ENCODE data around the gene TMEM154. TPM values are rescaled to one million over a fixed set of nuclear protein-coding genes. Genes with fewer than 3 reads are reported as not detected.

The TMEM154 gene
- polyA plus RNA-seq, 1 donor (not counting 4 experiments of a cell fraction or from before 2014, with no cell fraction given), result 106 TPM

GRCh38 chr4:152605031-152605430 is 74.8 kb downstream of the TMEM154 start:
- Histone ChIP-seq H4K20me1 (ENCODE audit: control insufficient read depth, extremely low read depth, insufficient read depth, low read length) (no peaks in the 10 kb centered on the region), H3K4me3 (ENCODE audit: control insufficient read depth in 2 of 3, extremely low read depth in 1 of 3, insufficient read depth in 2 of 3, low read depth in 1 of 3, low read length in 3 of 3) (no peak overlapping the region), H3K9me1 (ENCODE audit: control insufficient read depth, extremely low read depth, insufficient read depth, low read length) (no peaks in the 10 kb centered on the region), H3K9ac (ENCODE audit: control insufficient read depth, extremely low read depth, insufficient read depth, low read length) (no peak overlapping the region), H3K4me1 (ENCODE audit: control insufficient read depth, extremely low read depth, insufficient read depth, low read length) (peaks cover 8% of the 10 kb centered on the region), H2AFZ (ENCODE audit: control insufficient read depth, low read length) (no peak overlapping the region), H3K9me3 (ENCODE audit: control insufficient read depth, low read depth, low read length) (no peaks in the 10 kb centered on the region), H3K4me2 (ENCODE audit: control insufficient read depth, extremely low read depth, insufficient read depth, low read depth, low read length) (no peak overlapping the region), H3K79me2 (ENCODE audit: control insufficient read depth, insufficient read depth, low read length) (no peaks in the 10 kb centered on the region), H3K27ac (ENCODE audit: control insufficient read depth, insufficient read depth, low read length) (no peak overlapping the region), H3K27me3 (ENCODE audit: control insufficient read depth, extremely low read depth, insufficient read depth, low read length) (no peaks in the 10 kb centered on the region), H3K36me3 (ENCODE audit: control insufficient read depth in 2 of 2, extremely low read depth in 1 of 2, insufficient read depth in 2 of 2, low read length in 2 of 2) (no peaks in the 10 kb centered on the region)
- TF ChIP-seq EZH2 (IDR thresholded peaks at IDR 0.05; ENCODE audit: low read length), result no peak
- TF ChIP-seq, protein P1, sequence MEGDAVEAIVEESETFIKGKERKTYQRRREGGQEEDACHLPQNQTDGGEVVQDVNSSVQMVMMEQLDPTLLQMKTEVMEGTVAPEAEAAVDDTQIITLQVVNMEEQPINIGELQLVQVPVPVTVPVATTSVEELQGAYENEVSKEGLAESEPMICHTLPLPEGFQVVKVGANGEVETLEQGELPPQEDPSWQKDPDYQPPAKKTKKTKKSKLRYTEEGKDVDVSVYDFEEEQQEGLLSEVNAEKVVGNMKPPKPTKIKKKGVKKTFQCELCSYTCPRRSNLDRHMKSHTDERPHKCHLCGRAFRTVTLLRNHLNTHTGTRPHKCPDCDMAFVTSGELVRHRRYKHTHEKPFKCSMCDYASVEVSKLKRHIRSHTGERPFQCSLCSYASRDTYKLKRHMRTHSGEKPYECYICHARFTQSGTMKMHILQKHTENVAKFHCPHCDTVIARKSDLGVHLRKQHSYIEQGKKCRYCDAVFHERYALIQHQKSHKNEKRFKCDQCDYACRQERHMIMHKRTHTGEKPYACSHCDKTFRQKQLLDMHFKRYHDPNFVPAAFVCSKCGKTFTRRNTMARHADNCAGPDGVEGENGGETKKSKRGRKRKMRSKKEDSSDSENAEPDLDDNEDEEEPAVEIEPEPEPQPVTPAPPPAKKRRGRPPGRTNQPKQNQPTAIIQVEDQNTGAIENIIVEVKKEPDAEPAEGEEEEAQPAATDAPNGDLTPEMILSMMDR (optimal IDR thresholded peaks at IDR 0.05 in 1 of 3, IDR thresholded peaks at IDR 0.05 in 1 of 3, conservative IDR thresholded peaks at IDR 0.05 in 1 of 3; ENCODE audit: extremely low read depth in 1 of 3, insufficient read depth in 2 of 3, low read length in 3 of 3), result no peak
- dilution Hi-C loops (cut with MboI; ENCODE audit: extremely low pct_ligation_motif_present, low sequenced_read_pairs), result no loop called here
- no peak for DNase-seq (ENCODE audit: low read depth, low spot score)
- no peak for FAIRE-seq

- Histone ChIP-seq H3K27me3 (ENCODE audit: control insufficient read depth, extremely low read depth, insufficient read depth, low read length) (no peaks in the 10 kb centered on the region), H3K4me1 (ENCODE audit: control insufficient read depth, extremely low read depth, insufficient read depth, low read length) (no peaks in the 10 kb centered on the region), H3K27ac (ENCODE audit: control insufficient read depth, insufficient read depth, low read length) (no peak overlapping the region), H3K36me3 (ENCODE audit: control insufficient read depth in 2 of 2, extremely low read depth in 1 of 2, insufficient read depth in 2 of 2, low read length in 2 of 2) (no peaks in the 10 kb centered on the region), H3K9me1 (ENCODE audit: control insufficient read depth, extremely low read depth, insufficient read depth, low read length) (no peaks in the 10 kb centered on the region), H2AFZ (ENCODE audit: control insufficient read depth, low read length) (peak overlapping the region; percentile 51), H3K79me2 (ENCODE audit: control insufficient read depth, insufficient read depth, low read length) (no peaks in the 10 kb centered on the region), H3K9ac (ENCODE audit: control insufficient read depth, extremely low read depth, insufficient read depth, low read length) (no peak overlapping the region), H3K9me3 (ENCODE audit: control insufficient read depth, low read depth, low read length) (no peaks in the 10 kb centered on the region), H3K4me2 (ENCODE audit: control insufficient read depth, extremely low read depth, insufficient read depth, low read depth, low read length) (peak overlapping the region; percentile 8), H3K4me3 (ENCODE audit: control insufficient read depth in 2 of 3, extremely low read depth in 1 of 3, insufficient read depth in 2 of 3, low read depth in 1 of 3, low read length in 3 of 3) (no peak overlapping the region), H4K20me1 (ENCODE audit: control insufficient read depth, extremely low read depth, insufficient read depth, low read length) (no peaks in the 10 kb centered on the region)
- no peak for DNase-seq (ENCODE audit: low read depth, low spot score)
- dilution Hi-C loops (cut with MboI; ENCODE audit: extremely low pct_ligation_motif_present, low sequenced_read_pairs), result no loop called here
- FAIRE-seq, result no peak
- TF ChIP-seq, protein P1 (optimal IDR thresholded peaks at IDR 0.05 in 1 of 3, IDR thresholded peaks at IDR 0.05 in 1 of 3, conservative IDR thresholded peaks at IDR 0.05 in 1 of 3; ENCODE audit: extremely low read depth in 1 of 3, insufficient read depth in 2 of 3, low read length in 3 of 3), result no peak
- TF ChIP-seq EZH2 (IDR thresholded peaks at IDR 0.05; ENCODE audit: low read length), result no peak
Observed at GRCh38 chr4:152601156-152601555, 78.6 kb downstream of the TMEM154 start.
